Measurements from ENCODE around the gene SLC7A6.

- TF ChIP-seq, protein P1, sequence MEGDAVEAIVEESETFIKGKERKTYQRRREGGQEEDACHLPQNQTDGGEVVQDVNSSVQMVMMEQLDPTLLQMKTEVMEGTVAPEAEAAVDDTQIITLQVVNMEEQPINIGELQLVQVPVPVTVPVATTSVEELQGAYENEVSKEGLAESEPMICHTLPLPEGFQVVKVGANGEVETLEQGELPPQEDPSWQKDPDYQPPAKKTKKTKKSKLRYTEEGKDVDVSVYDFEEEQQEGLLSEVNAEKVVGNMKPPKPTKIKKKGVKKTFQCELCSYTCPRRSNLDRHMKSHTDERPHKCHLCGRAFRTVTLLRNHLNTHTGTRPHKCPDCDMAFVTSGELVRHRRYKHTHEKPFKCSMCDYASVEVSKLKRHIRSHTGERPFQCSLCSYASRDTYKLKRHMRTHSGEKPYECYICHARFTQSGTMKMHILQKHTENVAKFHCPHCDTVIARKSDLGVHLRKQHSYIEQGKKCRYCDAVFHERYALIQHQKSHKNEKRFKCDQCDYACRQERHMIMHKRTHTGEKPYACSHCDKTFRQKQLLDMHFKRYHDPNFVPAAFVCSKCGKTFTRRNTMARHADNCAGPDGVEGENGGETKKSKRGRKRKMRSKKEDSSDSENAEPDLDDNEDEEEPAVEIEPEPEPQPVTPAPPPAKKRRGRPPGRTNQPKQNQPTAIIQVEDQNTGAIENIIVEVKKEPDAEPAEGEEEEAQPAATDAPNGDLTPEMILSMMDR (IDR thresholded peaks at IDR 0.05; ENCODE audit: low read length): no peak
- TF ChIP-seq EZH2 (IDR thresholded peaks at IDR 0.05; ENCODE audit: borderline replicate concordance, low read length): no peak
Observed at GRCh38 chr16:68298907-68299561, 34.7 kb downstream of the SLC7A6 start.

Measured in OCI-LY1 (cell line).